Hypothalamus (tissue), 51 donors: ENCODE measurements around the gene COQ7.

Experiments used
- DNase-seq, 51 donors: peaks; one replicate each; lab custom pipeline; 2025; lab: John Stamatoyannopoulos, UW

Gene COQ7

DNA sequence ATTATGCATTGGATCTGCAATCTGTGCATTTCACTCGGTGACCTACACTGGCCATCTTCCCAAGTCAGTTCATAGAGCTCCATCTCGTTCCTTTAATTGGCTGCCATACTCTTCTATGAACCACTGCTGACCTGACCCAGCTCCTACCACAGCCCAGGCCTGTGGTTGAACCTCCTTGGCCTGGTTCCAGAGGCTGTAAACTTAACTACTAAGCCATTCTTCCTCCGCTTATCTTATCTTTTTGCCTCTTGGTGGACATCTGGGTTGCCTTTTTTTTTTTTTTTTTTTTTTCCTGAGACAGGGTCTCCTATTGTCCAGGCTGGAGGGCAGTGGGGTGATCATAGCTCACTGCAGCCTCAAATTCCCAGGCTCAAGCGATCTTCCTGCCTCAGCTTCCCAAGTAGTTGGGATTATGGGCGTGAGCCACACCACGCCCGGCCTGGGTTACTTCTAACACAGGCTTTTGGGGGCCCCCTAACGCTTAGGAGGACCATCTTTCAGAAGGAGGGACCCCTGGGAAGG is 18.3 kb downstream of the COQ7 start:
- DNase-seq: no peak

DNA sequence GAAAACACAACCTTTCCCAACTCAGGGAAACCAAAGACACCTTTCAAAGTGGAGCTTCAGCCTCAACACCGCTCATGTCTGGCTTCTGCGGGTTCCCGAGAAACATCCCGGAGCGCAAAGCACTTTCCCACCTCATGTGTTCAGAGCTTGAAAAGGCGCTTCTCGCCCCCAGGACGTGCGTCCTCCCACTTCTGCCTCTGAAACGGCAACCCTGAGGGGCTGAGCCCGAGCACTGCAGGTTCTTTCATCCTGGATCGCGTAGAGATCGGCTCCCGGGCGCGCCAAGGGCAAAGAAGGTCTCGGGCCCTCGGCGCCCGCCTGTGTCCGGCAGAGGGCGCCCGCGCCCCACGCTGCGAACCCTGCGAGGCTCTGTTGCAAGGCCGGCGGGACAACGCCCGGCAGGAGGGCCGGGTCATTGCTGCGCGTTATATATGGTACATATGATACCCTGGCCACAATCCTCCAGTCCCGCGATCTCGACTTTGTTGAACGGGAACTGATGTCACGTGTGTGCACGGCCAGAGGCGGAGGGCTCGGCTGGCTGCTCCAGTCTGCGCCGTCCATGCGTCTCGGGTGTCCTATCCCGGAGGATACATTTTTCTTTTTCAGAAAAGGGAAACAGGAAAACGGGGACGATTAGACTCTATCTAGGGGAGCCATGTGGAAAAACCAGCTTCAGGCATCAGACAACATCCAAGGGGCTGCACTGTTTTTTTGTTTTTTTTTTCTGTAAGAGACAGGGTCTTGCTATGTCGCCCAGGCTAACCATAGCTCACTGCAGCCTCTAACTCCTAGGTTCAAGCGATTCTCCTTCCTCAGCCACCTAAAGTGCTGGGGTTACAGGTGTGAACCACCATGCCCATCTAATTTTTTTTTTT is 19.1 kb downstream of the COQ7 start:
- DNase-seq: peak in 50 of 51 donors; percentile 20 to 87 (median 68)

DNA sequence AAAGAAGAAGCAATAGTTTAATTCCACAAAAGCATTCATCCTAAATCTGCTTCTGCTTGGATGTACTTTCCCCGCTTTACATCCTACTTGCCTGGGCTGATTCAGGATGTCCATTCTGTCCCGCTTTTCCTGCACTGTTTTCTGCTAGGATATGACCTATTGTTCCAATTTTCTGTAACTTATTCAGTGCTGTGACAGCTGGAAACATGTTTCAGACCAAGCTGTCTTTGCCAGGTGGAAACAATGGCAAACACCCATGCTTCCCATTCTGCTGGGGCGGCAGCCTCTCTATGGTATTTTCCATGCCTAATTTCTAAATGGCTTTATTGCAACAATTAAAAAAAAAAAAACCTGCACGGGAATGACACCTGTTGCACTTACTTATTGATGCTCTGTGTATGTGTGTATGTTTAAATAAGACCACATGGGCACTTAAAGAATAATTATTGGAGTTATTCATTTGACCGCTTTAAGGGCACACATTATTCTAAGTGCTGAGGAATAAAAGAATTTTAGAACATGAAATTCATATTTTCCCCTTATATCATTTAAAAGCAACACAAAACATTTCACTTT is 21.0 kb downstream of the COQ7 start:
- DNase-seq: no peak

DNA sequence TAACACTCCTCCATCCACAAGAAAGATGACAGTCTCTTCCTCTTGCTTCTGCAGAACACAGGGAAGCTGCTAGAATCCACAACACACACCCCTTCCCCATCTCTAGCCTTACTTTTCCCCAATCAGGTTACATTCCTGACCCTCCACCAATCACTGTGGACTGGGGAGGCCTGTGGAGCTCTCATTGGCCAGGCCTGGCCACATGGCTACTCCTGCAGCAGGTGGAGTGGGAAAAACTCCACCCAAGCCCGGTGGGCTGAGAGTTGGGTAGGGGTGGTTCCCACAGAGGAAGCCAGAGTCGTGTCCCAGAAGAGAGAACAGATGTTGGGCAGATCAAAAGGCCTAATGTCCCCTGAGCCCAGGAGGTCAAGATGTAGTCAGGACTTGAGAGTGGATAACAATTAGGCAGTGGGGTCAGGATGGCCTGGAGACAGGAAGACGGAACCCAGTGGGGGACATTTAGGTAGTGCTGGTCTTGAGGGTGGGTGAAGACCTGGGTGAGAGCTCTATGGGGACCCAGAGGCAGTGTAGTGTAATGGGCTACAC is 22.1 kb downstream of the COQ7 start:
- no peak for DNase-seq

DNA sequence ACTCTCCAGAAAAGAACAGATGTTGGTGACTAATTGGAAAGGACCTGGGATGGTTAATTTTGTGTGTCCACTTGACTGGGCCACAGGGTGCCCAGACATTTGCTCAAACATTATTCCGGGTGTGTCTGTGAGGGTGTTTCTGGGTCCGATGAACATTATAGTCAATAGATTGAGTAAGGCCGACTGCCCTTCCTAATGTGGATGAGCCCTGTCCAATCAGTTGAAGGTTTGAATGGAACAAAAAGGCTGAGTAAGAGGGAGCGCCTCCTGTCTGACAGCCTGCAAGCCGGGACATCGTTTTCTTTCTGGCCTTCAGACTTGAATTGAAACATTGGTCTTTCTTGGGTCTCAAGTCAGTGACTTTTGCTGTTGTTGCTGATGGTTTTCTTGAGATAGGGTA is 23.5 kb downstream of the COQ7 start:
- DNase-seq: no peak

DNA sequence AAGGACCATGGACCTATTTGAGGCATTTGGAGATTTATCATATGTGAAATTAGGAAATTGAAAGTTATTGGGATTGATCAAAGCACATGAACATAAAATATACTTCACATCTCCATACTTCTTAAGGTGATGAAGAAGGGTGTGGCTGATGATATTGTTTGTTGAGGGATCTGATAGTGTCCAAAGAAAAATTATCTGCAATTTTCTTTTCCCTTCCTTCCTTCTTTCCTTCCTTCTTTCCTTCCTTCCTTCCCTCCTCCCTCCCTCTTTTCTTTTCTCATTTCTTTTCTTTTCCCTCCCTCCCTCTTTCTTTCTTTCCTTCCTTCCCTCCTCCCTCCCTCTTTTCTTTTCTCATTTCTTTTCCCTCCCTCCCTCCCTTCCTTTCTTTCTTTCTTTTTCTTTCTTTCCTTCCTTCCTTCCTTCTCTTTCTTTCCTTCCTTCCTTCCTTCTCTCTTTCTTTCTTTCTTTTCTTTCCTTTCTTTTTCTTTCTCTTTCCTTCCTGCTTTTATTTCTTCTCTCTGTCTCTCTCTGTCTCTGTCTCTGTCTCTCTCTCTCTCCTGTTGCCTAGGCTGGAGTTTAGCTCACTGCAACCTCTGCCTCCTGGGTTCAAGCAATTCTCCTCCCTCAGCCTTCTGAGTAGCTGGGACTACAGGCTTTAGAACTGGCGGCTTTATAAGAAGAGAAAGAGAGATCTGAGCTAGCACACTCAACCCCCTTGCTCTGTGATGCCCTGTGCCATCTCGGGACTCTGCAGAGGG is 25.4 kb downstream of the COQ7 start:
- DNase-seq: no peak

DNA sequence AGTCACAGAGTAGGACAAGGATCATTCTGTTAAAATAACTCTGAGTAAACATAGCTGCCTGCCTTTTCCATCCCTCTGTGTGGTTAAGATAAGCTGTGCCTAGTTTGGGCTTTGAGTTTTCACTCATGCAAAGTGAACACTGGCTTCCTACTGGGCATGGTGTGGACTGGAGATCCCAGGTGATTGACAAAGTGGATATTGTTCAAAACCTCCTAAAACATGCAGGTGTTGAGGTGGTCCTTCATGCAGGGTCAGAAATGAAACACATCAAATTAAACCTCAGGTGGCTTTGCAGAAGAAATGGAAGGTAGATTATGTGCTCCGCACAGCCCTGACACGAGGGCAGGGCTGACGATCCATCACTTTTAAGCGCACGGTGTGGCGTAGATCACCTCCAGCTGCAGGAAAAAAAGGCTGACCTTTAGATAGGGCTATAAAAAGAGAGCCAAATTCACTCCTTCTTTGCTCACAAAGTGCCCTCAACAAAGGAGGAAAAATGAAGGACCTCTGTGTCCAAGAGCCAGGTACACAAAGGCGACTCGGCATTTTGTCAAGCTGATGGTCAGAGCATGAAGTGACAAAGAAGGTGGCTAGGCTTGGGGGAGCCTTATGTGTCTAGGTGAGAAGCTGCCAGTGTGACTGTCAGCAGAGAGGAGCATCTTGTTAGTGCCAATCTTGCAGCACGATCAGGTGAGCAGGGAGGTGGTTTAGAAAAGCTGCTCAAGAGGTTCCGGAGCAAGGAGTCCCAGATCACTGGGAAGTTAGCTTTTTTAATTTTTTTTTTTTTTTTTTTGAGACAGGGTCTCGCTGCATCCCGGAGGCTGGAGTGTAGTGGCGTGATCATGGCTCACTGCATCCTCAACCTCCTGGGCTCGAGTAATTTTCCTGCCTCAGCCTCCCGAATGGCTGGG is 26.5 kb downstream of the COQ7 start:
- DNase-seq: no peak

DNA sequence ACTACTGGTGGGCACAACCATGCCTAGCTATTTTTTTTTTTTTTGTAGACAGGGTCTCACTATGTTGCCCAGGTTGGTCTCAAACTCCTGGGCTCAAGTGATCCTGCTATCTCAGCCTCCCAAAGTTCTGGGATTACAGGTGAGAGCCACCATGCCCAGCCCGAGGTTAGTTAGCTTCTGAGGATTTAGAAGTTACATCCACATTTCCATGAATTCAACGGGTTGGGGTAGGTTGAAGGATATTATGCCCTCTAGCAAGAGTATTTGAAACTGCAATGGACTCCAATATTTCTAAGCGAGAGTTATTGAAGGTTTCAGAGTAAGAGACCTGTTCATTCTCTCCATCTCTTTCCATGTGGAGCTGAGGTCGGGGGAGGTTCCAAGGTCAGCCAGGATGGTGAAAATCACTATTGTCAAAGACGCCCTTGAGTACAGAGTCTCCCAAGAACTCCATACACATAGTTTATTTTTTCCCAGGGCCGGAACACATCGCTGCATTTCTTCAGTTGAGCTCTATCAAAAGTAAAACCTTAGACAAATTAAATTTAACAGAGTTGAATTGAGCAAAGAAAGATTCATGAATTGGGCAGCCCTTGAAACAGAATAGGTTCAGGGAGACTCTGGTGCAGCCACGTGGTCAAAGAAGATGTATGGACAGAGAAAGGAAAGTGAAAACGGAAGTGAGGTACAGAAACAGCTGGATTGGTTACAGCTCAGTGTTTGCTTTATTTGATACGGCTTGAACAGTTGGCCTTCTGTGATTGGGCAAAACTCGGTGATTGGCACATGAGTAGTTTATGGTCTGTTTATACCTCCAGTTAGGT is 27.3 kb downstream of the COQ7 start:
- DNase-seq: no peak

DNA sequence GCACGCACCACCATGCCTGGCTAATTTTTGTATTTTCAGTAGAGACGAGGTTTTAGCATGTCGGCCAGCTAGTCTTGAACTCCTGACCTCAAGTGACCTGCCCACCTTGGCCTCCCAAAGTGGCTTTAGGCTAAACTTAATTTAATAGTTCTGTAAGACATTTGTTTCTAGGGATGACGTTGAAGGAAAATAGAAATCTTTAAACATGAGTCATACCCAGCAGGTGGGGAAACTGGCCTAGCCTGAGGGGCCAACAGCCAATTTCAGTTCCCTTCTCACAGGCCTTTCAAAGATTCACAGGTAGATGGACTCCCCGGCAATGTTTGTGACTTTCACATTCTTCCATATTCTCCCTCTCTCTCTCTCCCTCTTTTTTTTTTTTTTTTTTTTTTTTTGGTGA is 28.2 kb downstream of the COQ7 start:
- DNase-seq: no peak

DNA sequence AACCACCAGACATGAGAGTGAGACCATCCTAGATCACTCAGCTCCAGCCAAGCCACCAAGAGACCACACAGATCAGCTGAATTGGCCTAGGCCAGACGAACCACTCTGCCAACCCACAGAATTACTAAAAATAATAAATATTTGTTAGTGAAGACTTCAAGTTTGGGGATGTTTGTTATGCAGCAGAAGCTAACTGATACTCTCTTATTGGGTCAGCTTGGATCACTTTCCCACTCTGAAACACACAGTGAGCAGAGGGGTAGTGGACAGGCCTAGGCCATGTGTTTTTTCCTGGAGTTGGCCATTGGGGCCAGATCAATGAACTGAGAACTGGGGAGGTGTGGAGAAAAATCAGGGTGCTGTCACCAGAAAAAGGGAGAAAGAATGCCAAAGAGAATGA is 30.8 kb downstream of the COQ7 start:
- DNase-seq: no peak

DNA sequence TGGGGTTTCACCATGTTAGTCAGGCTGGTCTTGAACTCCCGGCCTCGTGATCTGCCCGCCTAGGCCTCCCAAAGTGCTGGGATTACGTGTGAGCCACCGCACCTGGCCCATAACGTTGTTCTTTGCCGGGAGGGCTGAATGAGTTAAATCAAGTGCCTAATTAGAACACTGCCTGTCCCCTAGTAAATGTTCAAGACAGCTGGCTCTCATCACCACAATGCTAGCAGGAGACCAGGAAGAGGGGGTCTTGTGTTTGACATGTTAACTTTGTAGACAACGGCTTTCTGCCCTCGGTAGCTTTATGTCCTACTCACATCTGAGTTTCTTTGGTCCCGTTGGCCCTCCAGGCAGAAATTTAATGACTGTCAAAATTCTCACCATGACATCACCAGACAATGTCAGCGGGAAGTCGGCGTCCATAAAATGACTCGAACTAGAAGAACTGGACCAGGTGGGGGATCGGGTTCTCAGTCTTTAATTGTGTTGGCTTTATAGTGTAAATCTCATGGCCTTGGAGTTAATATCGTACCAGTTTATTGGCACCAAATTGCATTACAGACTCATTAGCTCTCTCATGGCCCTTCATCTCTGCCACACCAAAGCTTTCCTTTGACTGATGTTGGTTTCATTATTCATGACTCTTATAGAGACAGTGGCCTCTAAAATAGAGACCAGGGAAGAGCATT is 34.9 kb downstream of the COQ7 start:
- no peak for DNase-seq

DNA sequence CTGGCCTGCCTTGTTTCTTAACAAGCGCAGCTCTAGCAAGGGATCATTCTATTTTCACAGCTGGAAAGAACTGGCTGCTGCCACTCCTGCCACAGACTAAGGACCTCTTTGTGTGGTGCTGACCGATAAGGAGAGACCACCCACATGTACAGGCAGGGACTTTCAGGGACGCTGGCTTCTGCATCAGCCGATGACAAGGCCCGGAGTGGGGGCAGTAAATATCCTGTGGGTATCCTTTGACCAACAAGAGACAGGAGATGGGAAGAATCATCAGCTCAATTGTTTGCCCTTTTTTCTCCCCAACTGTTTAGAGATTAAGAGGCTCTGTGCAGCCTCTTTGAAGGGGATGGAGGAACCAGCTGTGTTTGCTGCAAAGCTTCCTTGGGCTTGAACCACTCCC is 37.2 kb downstream of the COQ7 start:
- no peak for DNase-seq

DNA sequence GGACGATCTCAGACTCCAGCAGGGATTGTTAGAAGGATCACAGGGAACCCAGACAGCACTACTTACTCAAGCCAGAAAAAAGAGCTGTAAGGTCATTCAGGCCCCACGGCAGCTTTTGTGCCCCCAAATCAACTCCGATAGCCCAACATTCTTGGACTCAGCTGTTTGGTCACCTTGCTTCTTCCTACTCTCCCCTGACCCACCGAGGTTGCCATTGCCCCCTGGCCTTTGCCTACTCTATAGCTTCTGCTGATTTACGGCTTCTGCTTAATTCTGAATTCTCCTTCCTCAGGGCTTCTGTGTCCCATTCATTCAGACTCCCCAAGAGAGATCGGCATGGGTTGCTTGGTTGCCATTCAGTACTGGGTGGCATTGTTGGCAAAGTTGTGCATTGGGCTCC is 37.7 kb downstream of the COQ7 start:
- no peak for DNase-seq

DNA sequence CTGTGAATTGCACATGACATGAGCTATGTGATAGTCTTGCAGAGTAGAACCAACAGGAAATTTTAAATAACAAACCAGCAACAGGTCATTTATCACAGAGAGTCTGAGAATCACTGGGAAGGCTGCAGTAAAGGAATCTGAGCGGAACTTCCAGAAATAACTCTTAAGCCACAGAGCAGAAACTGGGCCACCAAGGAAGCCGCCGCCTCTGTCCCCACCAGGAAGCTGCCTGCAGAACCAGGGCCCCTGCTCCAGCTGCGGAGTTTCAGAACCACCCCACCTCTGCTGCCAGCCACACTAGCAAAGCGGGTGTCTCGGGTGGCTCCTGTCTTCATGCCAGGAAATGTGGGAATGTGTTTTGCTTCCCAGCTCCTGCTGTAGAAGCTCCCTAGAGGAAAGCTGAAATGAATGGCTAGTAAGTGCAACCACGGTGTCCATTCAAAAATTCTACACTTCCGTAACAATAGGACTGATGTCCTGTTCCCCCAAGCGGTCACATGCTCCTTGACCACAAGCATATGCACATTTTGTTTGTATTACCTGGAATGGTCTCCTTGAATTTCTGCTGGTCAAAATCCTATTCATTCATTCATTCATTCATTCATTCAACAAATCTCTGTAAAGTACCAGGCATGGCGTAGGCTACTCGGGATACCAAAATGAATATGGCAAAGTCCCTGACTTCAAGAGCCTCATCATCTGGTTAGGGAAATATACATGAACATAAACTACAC is 38.6 kb downstream of the COQ7 start:
- DNase-seq: peak in 6 of 51 donors; percentile 2 to 16 (median 10)

DNA sequence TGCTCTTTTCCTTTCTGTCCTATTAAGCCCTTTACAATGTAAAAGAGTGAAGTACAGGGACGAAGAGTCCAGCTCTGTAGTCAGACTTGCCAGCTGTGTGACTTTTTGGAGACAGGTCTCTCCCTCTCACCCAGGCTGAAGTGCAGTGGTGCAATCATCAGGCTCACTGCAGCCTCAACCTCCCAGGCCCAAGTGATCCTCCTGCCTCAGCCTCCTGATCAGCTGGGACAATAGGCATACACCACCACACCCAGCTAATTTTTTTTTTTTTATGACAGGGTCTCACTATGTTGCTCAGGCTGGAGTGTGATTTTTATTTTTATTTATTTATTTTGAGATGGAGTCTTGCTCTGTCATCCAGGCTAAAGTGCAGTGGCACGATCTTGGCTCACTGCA is 39.2 kb downstream of the COQ7 start:
- DNase-seq: no peak

DNA sequence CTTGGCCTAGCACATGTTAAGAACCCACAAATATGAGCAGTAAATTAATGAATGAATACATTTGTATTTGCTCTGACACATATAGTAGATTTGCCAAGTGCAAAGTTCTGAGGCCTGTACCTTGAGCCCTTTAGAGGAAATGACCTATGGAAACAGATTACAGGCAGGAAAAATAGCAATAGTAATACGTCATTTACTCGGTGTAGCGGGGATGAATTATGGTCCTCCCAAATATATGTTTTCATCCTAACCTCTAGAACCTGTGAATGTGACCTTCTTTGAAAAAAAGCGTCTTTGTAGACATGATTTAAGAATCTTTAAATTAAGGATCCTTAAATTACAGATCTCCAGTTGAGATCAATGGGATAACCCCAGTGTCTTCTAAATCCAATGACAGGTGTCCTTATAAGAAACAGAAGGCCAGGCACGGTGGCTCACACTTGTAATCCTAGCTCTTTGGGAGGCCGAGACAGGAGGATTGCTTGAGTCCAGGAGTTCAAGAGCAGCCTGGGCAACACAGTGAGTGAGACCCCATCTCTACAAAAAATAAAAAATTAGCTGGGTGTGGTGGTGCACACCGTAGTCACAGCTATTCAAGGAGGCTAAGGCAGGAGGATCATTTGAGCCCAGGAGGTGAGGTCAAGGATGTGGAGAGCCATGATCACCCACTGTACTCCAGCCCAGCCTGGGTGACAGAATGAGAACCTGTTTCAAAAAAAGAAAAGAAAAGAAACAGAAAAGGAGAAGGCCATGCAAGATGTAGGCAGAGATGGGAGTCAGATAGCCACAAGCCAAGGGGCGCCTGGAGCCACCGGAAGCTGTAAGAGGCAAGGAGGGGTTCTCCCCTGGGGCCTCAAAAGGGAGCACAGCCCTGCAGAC is 41.2 kb downstream of the COQ7 start:
- no peak for DNase-seq

DNA sequence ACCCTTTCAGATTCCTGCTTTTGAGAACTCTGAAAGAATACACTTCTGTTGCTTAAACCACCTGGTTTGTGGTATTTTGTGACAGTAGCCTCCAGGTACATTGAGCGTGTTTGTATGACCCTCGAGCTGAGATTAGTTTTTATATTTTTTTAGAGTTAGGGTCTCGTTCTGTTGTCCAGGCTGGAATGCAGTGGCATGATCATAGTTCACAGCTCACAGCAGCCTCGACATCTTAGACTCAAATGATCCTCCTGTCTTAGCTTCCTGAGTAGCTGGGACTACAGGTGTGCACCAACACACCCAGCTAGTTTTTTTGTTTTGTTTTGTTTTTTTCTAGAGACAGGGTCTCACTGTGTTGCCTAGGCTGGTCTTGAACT is 41.9 kb downstream of the COQ7 start:
- no peak for DNase-seq
